RWPE2 (cell line): ENCODE data around the gene SLC16A10.

Experiments
- ATAC-seq: fragments of 200-7000 bp; cut with Tn5 transposase; 3 replicates; pipeline ENCODE4 v1.9.1; 2021; ENCODE audit warnings: low read depth
- DNase-seq: peaks from one replicate; pipeline ENCODE4 v3.0.0-alpha.2; 2020; ENCODE audit warnings: low spot score
- H3K27ac ChIP-seq: fragments of 450-650 bp; 2 replicates; pipeline ENCODE4 v1.5.1; 2017; ENCODE audit warnings: mild to moderate bottlenecking; ENCODE audit not compliant: poor library complexity, severe bottlenecking
- H3K27me3 ChIP-seq: fragments of 250-450 bp; sonication (Bioruptor Pico); 2 replicates; pipeline ENCODE4 v1.5.1; 2021; ENCODE audit warnings: mild to moderate bottlenecking, moderate library complexity; ENCODE audit not compliant: insufficient read depth, poor library complexity, severe bottlenecking
- H3K36me3 ChIP-seq: fragments of 250-450 bp; sonication (Bioruptor Pico); 2 replicates; pipeline ENCODE4 v1.5.1; 2020; ENCODE audit warnings: low read depth, mild to moderate bottlenecking, moderate library complexity
- H3K4me1 ChIP-seq: fragments of 250-450 bp; sonication (Bioruptor Pico); 2 replicates; pipeline ENCODE4 v1.5.1; 2021; ENCODE audit warnings: mild to moderate bottlenecking, moderate library complexity; ENCODE audit not compliant: insufficient read depth, poor library complexity, severe bottlenecking
- H3K4me3 ChIP-seq: fragments of 250-450 bp; sonication (Bioruptor Pico); 2 replicates; pipeline ENCODE4 v1.5.1; 2021; ENCODE audit warnings: mild to moderate bottlenecking, moderate library complexity; ENCODE audit not compliant: severe bottlenecking
- H3K9me3 ChIP-seq: fragments of 250-450 bp; sonication (Bioruptor Pico); 2 replicates; pipeline ENCODE4 v1.5.1; 2021; ENCODE audit warnings: mild to moderate bottlenecking, moderate library complexity; ENCODE audit not compliant: severe bottlenecking
- CTCF ChIP-seq: fragments of 450-650 bp; IDR thresholded peaks from one replicate; pipeline ENCODE4 v1.5.1; 2017; ENCODE audit warnings: mild to moderate bottlenecking, moderate library complexity; ENCODE audit not compliant: poor library complexity, severe bottlenecking

SLC16A10 gene

GRCh38 chr6:111269401-111269970 lies 182.2 kb downstream of the SLC16A10 start:
- Histone ChIP-seq H3K4me3 (no peak overlapping the region), H3K4me1 (no peaks in the 10 kb centered on the region), H3K27ac (no peak overlapping the region), H3K36me3 (peaks cover 58% of the 10 kb centered on the region), H3K9me3 (no peaks in the 10 kb centered on the region), H3K27me3 (no peaks in the 10 kb centered on the region)
- ATAC-seq (no peak), DNase-seq (no peak)
- TF ChIP-seq CTCF: no peak

- peaks cover 58% of the 10 kb centered on the region for H3K36me3 ChIP-seq
- TF ChIP-seq CTCF: no peak
Measured at GRCh38 chr6:111270121-111270520, 182.8 kb downstream of the SLC16A10 start.

GRCh38 chr6:111274593-111275217 lies 187.4 kb downstream of the SLC16A10 start:
- Histone ChIP-seq H3K9me3 (peaks cover 3% of the 10 kb centered on the region), H3K36me3 (peaks cover 57% of the 10 kb centered on the region), H3K4me3 (no peak overlapping the region), H3K4me1 (no peaks in the 10 kb centered on the region), H3K27ac (no peak overlapping the region), H3K27me3 (no peaks in the 10 kb centered on the region)
- ATAC-seq (no peak), DNase-seq (no peak)
- TF ChIP-seq CTCF: no peak

More at GRCh38 chr6:111270121-111270520, 182.8 kb downstream of the SLC16A10 start:
- no peak overlapping the region for H3K27ac ChIP-seq
- no peak for DNase-seq
- H3K4me1 ChIP-seq: no peaks in the 10 kb centered on the region
- no peaks in the 10 kb centered on the region for H3K27me3 ChIP-seq
- ATAC-seq: no peak
- H3K4me3 ChIP-seq: no peak overlapping the region
- H3K9me3 ChIP-seq: peaks cover 2% of the 10 kb centered on the region

- no peak for ATAC-seq
- Histone ChIP-seq H3K27ac (no peak overlapping the region), H3K36me3 (peaks cover 61% of the 10 kb centered on the region), H3K4me3 (no peak overlapping the region), H3K4me1 (no peaks in the 10 kb centered on the region), H3K27me3 (no peaks in the 10 kb centered on the region), H3K9me3 (peaks cover 3% of the 10 kb centered on the region)
- no peak for TF ChIP-seq CTCF
- DNase-seq: no peak
Measured at GRCh38 chr6:111276335-111276734, 189.0 kb downstream of the SLC16A10 start.

- Histone ChIP-seq H3K27me3 (no peaks in the 10 kb centered on the region), H3K36me3 (peaks cover 60% of the 10 kb centered on the region), H3K9me3 (peaks cover 3% of the 10 kb centered on the region), H3K27ac (no peak overlapping the region), H3K4me1 (no peaks in the 10 kb centered on the region), H3K4me3 (no peak overlapping the region)
- no peak for DNase-seq
- TF ChIP-seq CTCF: no peak
- ATAC-seq: no peak
Measured at GRCh38 chr6:111276736-111277135, 189.4 kb downstream of the SLC16A10 start.
